DOHH2 (cell line): ENCODE measurements around the gene NID1.

ENCODE experiments used
- H3F3A ChIP-seq: fragments of 200-600 bp; sonication (generic), shearing (Covaris generic); 2 replicates; pipeline ENCODE4 v1.6.0; 2016; ENCODE audit warnings: antibody characterized with exemption, mild to moderate bottlenecking; ENCODE audit not compliant: control insufficient read depth, insufficient read depth
- H3K27ac ChIP-seq: fragments of 200-600 bp; sonication (generic); 2 replicates; pipeline ENCODE4 v1.5.1; 2014; ENCODE audit warnings: low read depth, mild to moderate bottlenecking, low read length, moderate library complexity
- H3K27me3 ChIP-seq: fragments of 200-600 bp; sonication (generic); 2 replicates; pipeline ENCODE4 v1.6.1; 2014; ENCODE audit warnings: mild to moderate bottlenecking, low read length, mixed read lengths; ENCODE audit not compliant: control insufficient read depth
- H3K36me3 ChIP-seq: fragments of 200-600 bp; sonication (generic); 2 replicates; pipeline ENCODE4 v1.6.1; 2014; ENCODE audit warnings: mild to moderate bottlenecking, low read length, moderate library complexity, mixed read lengths; ENCODE audit not compliant: control insufficient read depth
- H3K4me1 ChIP-seq: fragments of 200-600 bp; sonication (generic); 2 replicates; pipeline ENCODE4 v1.6.1; 2014; ENCODE audit warnings: mild to moderate bottlenecking, low read length, mixed read lengths; ENCODE audit not compliant: control insufficient read depth
- H3K4me2 ChIP-seq: fragments of 200-600 bp; sonication (generic); 2 replicates; pipeline ENCODE4 v1.6.0; 2014; ENCODE audit warnings: mild to moderate bottlenecking, low read length, moderate library complexity
- H3K4me3 ChIP-seq: fragments of 200-600 bp; sonication (generic); 2 replicates; pipeline ENCODE4 v1.5.1; 2014; ENCODE audit warnings: mild to moderate bottlenecking, low read length, mixed read lengths
- H3K79me2 ChIP-seq: fragments of 200-600 bp; sonication (generic); 2 replicates; pipeline ENCODE4 v1.6.1; 2014; ENCODE audit warnings: mild to moderate bottlenecking, low read length, mixed read lengths; ENCODE audit not compliant: control insufficient read depth
- H3K9me2 ChIP-seq: fragments of 200-600 bp; sonication (generic); replicated peaks from 2 replicates; pipeline ENCODE4 v1.6.1; 2014; ENCODE audit warnings: mild to moderate bottlenecking, low read length, mixed read lengths; ENCODE audit not compliant: control insufficient read depth
- H3K9me3 ChIP-seq: fragments of 200-600 bp; sonication (generic); 2 replicates; pipeline ENCODE4 v1.6.1; 2014; ENCODE audit warnings: antibody characterized with exemption, low read length, mixed read lengths; ENCODE audit not compliant: control insufficient read depth, insufficient read depth
- H4K20me1 ChIP-seq: fragments of 200-600 bp; sonication (generic); 2 replicates; pipeline ENCODE4 v1.6.0; 2014; ENCODE audit warnings: low read depth, mild to moderate bottlenecking, antibody characterized with exemption, low read length, moderate library complexity; ENCODE audit not compliant: control insufficient read depth, insufficient read depth
- CTCF ChIP-seq: fragments of 200-600 bp; sonication (generic); IDR thresholded peaks from one replicate; pipeline ENCODE4 v1.5.1; 2014; ENCODE audit warnings: antibody characterized with exemption, mild to moderate bottlenecking, low read depth, low read length; ENCODE audit not compliant: poor library complexity, severe bottlenecking
- EZH2phosphoT487 ChIP-seq: fragments of 200-600 bp; sonication (generic); IDR thresholded peaks from 2 replicates; pipeline ENCODE4 v1.6.1; 2017; ENCODE audit warnings: borderline replicate concordance, mild to moderate bottlenecking, antibody characterized with exemption, low read length, moderate library complexity, mixed read lengths

NID1 gene

GRCh38 chr1:236082526-236082925 lies 17.6 kb upstream of the NID1 start:
- no peaks in the 10 kb centered on the region for H3K9me2 ChIP-seq
- H4K20me1 ChIP-seq = no peaks in the 10 kb centered on the region
- TF ChIP-seq CTCF = no peak
- TF ChIP-seq EZH2phosphoT487 = no peak
- H3K79me2 ChIP-seq = no peaks in the 10 kb centered on the region
- H3K27me3 ChIP-seq = no peaks in the 10 kb centered on the region
- H3K4me3 ChIP-seq = no peak overlapping the region
- H3K4me2 ChIP-seq = no peak overlapping the region
- H3K27ac ChIP-seq = no peak overlapping the region
- no peaks in the 10 kb centered on the region for H3K4me1 ChIP-seq
- H3K36me3 ChIP-seq = no peaks in the 10 kb centered on the region
- H3K9me3 ChIP-seq = no peaks in the 10 kb centered on the region
- no peaks in the 10 kb centered on the region for H3F3A ChIP-seq

GRCh38 chr1:236081546-236082227 lies 16.8 kb upstream of the NID1 start:
- no peaks in the 10 kb centered on the region for H3K27me3 ChIP-seq
- TF ChIP-seq EZH2phosphoT487 = no peak
- no peak for TF ChIP-seq CTCF

GRCh38 chr1:236079703-236080102 lies 14.8 kb upstream of the NID1 start:
- Histone ChIP-seq H3K4me2 (no peak overlapping the region), H3K9me2 (no peaks in the 10 kb centered on the region), H3F3A (no peaks in the 10 kb centered on the region), H3K9me3 (no peaks in the 10 kb centered on the region), H3K4me1 (no peaks in the 10 kb centered on the region), H3K27ac (no peak overlapping the region), H4K20me1 (no peaks in the 10 kb centered on the region), H3K4me3 (no peak overlapping the region), H3K36me3 (no peaks in the 10 kb centered on the region), H3K79me2 (no peaks in the 10 kb centered on the region), H3K27me3 (no peaks in the 10 kb centered on the region)
- TF ChIP-seq EZH2phosphoT487 (no peak), CTCF (no peak)

More at GRCh38 chr1:236081546-236082227, 16.8 kb upstream of the NID1 start:
- Histone ChIP-seq H3K9me2 (no peaks in the 10 kb centered on the region), H3K4me1 (no peaks in the 10 kb centered on the region), H3K4me3 (no peak overlapping the region), H3K79me2 (no peaks in the 10 kb centered on the region), H3K27ac (no peak overlapping the region), H3K36me3 (no peaks in the 10 kb centered on the region), H3K4me2 (no peak overlapping the region), H3F3A (no peaks in the 10 kb centered on the region), H4K20me1 (no peaks in the 10 kb centered on the region), H3K9me3 (no peaks in the 10 kb centered on the region)
